Left colon (tissue), 2 donors: ENCODE results near the gene ZNF814. TPM values are rescaled to one million over a fixed set of nuclear protein-coding genes. Genes with fewer than 3 reads are reported as not detected.
"Not testable (repeated sequence)": the region's sequence is repeated elsewhere in the genome, so short reads cannot be mapped to it uniquely, and the experiment has no call there.

Experiments
- ATAC-seq: fragments of 200-7000 bp; cut with Tn5 transposase; one replicate; pipeline ENCODE4 v1.9.1; 2020; ENCODE audit warnings: mild to moderate bottlenecking, moderate library complexity
- DNase-seq, 2 donors: peaks; one replicate each; pipeline ENCODE4 v3.0.0-alpha.2; 2020
- intact Hi-C, 2 donors: fragments of 100-400 bp; cut with DNase I in 1 of 2; cut with micrococcal nuclease in 1 of 2; formaldehyde crosslinking; loops; one replicate each; pipeline versions ENCODE4 v1.11.2 to v1.14.0; 2022; cut with DNase I, micrococcal nuclease
- long read RNA-seq: library from polyadenylated mRNA; unstranded; transcript quantifications from one replicate; pipeline ENCODE4 v2.0.0, GENCODE V29; 2021
- total RNA-seq, 2 donors: library from RNA; stranded (reverse); fragmentation: NEBNext Ultra II Directional; extraction: Animal tissue kit (Norgen Biotek cat#: 25700); gene quantifications; one replicate each; pipeline ENCODE4 v1.2.1, GENCODE V29; 2021
- donor health status: DM: no; HTN: no; CAD: no.
- donor health status: DM: yes; HTN: yes; CAD: no.

Gene ZNF814
- 10 to 100 TPM; 14.6 to 15.4 TPM for total RNA-seq
- long read RNA-seq, partial matches to known transcripts: 0 of 41 reads
- long read RNA-seq, other reads (novel, unspliced or antisense): 37 of 41 reads

GRCh38 chr19:57888560-57889231 is at the start of gene ZNF814:
ZNF814 (minus strand) TSS chr19:57889037; CDS start chr19:57888802, 235 bp downstream.
- peak; percentile 83 to 90 for DNase-seq
- ATAC-seq: peak; percentile 84
- intact Hi-C loops: no loop called here

DNA sequence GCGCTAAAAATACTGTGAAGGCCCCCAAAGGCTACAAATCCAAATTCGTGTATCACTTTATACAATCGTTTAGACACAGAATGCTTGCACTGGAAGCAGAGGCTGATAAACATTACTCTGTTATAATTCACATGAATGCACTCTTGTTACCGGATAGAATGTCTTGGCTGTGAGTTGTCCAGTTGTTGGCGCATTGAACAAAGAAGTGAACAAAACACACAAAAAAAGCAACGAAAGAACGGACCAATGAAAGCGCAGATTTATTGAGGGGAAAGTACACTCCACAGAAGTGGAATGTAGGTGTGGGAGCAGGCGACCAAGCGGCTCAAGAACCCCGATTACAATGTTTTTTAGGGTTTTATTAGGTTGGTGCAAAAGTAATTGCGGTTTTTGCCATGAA is 46.9 kb upstream of the ZNF814 start:
- no peak for ATAC-seq

GRCh38 chr19:57934820-57935665 is 46.2 kb upstream of the ZNF814 start, which contains the start of gene ZNF418:
ZNF418 (minus strand) TSS chr19:57935402; CDS start chr19:57933822, 1,580 bp downstream.
- DNase-seq (peak; percentile 33 to 44), ATAC-seq (peak; percentile 68)
- intact Hi-C loops: no loop called here

More for the DNA sequence above, 46.9 kb upstream of the ZNF814 start:
- intact Hi-C loops: no loop called here
- no peak for DNase-seq

DNA sequence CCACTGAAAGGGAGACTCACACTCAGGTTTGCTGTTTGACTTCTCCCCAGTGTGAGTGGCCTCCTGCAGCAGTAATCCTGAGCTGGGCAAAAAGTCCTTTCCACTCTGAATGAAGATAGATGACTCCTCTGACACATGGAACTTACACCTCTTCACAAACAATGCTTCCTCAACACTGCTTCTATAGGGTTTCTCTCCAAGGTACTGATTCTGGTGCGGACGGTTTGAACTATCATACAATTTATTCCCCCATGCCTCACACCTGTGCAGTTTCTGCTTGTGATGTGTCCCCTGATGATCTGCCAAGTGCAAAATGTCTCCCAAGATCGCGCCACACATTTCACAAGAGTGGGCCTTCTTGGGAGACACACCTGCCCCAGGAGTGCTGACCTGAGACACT is 38.8 kb upstream of the ZNF814 start:
- intact Hi-C loops: no loop called here
- DNase-seq (no peak), ATAC-seq (no peak)

DNA sequence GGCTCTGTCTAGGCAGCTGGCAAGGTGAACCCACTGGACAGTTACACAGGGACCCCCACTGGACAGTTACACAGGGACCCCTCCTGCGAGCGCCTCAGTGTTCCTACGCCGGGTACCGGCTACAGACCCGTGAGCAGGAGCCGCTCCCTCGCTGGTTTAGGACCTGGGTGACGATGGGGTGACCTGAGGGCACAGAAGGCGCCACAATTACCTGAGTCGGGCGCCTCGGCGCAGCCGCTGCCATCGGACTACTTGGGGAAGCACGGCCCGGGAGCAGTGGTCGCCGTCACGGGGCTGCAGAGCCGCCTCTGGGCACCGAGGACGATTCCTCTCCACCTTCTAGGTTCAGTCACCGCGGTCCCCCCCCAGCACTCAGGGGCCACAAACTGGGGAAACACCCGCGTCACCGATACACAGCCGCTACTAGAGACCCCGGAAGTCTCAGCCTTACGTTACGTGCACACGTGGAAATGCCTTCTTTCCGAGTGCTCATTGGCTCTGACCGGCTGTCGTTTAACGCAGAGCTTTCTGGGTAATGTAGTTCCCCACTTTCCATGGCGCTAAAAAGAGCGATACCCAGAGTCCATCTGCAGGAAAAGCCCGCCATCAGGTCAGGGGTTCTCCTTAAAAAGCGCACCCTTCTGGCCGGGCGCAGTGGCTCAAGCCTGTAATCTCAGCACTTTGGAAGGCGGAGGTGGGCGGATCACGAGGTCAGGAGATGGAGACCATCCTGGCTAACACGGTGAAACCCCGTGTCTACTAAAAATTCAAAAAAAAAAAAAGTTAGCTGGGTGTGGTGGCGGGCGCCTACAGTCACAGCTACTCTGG is 27.5 kb upstream of the ZNF814 start, which contains the start of gene ZNF417:
Gene ZNF417, minus strand, starts transcription at position 425 of the 828 bp plus-strand sequence. Its CDS starts 181 bp downstream, at position 244.
- DNase-seq (peak; percentile 77 to 86), ATAC-seq (peak; percentile 100)
- intact Hi-C loops: not testable (repeated sequence)

- DNase-seq (no peak), ATAC-seq (no peak)
- intact Hi-C loops: no loop called here
Observed at GRCh38 chr19:57914531-57914930, 25.7 kb upstream of the ZNF814 start.

GRCh38 chr19:57907394-57907793 is 18.6 kb upstream of the ZNF814 start:
- intact Hi-C loops: no loop called here
- ATAC-seq: no peak
- DNase-seq: no peak

GRCh38 chr19:57905258-57905657 is 16.4 kb upstream of the ZNF814 start:
- DNase-seq (no peak), ATAC-seq (no peak)
- intact Hi-C loops: no loop called here

DNA sequence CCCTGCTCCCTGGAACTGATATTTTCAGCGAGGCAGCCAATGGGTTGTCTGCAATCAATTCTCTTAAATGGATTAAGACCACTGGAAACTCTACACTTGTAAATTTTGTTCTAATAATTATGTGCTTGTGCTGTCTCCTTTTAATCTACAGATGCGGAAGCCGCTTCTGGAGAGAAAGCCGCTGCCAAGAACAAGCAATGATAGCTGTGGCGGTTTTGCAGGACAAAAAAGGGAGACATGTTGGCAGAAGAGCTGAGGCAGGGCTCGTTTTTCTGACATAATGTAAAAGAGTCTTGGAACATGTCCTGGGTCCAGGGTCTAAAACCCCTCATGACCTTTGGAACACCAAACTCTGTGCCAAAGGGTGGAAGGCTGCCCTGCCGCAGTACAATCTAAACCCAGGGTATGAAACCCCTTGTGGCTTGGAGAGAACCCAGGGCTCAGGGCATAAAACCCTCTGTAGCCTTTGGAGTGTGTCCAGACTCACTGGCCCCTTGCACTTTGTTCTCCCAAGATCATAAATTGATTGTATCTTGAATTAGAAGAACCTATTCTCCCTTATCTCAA is 14.9 kb upstream of the ZNF814 start:
- ATAC-seq: peak; percentile 67
- intact Hi-C loops: no loop called here
- no peak for DNase-seq

- no peak for DNase-seq
- no peak for ATAC-seq
- intact Hi-C loops: no loop called here
Observed at GRCh38 chr19:57900311-57900710, 11.5 kb upstream of the ZNF814 start.

DNA sequence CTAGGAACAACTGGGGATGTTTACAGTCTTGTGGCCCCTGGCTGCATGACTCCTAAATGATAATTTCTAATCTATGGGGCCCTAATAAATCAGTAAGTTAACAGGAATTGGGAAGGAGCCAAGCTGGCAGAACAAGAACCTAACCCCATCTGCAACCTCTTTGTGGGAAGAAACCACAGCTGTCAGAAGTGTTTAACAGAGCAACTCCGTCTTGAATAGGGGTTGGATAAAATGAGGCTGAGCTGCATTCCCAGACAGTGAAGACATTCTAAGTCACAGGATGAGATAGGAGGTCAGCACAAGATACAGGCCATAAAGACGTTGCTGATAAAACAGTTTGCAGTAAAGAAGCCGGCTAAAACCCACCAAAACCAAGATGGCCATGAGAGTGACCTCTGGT is 1.9 kb upstream of the ZNF814 start:
- ATAC-seq, intact Hi-C loops, DNase-seq: not testable (repeated sequence)

- ATAC-seq (peak; percentile 68), DNase-seq (no peak)
- intact Hi-C loops: no loop called here
Observed at GRCh38 chr19:57888107-57888559, 704 bp downstream of the ZNF814 start.

DNA sequence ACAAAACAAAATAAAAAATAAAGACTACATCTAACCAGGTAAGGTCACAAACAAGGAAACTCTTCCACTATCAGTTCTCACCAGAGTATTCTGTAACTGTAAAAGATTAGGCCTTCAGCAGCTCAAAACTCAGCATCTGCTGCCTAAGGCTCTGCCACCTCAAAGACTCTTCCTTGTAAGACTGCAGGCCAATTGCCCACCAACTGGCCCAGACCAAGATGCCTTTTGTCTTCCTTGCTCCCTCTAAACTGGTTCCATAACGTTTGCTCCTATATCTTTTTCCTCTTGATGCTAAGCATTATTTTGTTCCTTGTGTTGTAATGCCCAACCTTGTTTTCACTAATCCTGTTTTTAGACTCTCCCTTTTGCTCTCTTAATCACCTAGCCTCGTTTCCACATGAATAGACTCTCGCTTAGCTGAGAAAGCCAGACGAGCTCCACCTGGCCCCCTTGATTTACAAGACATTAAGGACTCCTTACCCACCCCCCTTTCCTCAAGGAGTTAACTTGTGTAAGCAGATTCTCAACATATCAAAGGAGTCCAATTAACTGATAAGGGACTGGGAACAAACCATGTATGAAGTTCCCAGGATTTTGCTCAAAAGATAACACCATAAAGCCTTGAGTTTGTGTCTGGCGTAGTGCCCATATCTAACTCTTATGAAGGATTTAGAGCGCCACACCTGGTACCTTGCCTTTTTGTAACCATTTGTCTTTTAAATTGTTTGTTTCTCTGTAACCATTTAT is 1.5 kb downstream of the ZNF814 start:
- intact Hi-C loops: no loop called here
- peak; percentile 43 for ATAC-seq
- DNase-seq: no peak

- DNase-seq: no peak
- no peak for ATAC-seq
- intact Hi-C loops: no loop called here
Observed at GRCh38 chr19:57886046-57886445, 2.8 kb downstream of the ZNF814 start.

- intact Hi-C loops, DNase-seq, ATAC-seq: not testable (repeated sequence)
Observed at GRCh38 chr19:57873883-57874799, 14.7 kb downstream of the ZNF814 start.

GRCh38 chr19:57872450-57872849 is 16.4 kb downstream of the ZNF814 start:
- ATAC-seq (no peak), DNase-seq (no peak)
- intact Hi-C loops: no loop called here

DNA sequence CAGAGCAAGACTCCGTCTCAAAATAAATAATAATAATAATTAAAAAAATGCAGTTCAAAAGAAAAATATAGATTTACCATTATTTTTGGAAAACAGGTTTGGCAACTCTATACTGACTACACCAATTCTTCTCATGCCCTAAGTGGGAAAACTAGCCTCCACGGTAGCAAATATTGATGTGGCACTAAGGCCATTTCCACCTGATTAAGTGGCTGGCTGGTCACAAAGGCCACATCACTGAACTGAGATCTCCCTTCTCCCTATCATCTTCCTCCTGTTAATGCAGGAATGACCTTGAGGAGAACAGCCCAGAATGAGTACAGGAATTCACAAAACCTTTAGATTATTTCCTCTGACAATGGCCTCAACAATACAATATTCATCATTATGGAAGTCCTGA is 18.6 kb downstream of the ZNF814 start:
- intact Hi-C loops: no loop called here
- ATAC-seq (peak; percentile 10), DNase-seq (no peak)
